Measurements from ENCODE around the gene ANXA3.

- TF ChIP-seq POLR2A (IDR thresholded peaks at IDR 0.05; ENCODE audit: low read length) (no peak), GATA1 (IDR thresholded peaks at IDR 0.05; ENCODE audit: low read depth, low read length) (no peak)
These were observed 92.6 kb downstream of the ANXA3 start for GRCh38 chr4:78644063-78644691.

Data from erythroblast (primary cell).